Activated CD8-positive, alpha-beta memory T cell treated with anti-CD3 and anti-CD28 coated beads, Interleukin-2, amount 50 U/mL, for 1 hour (primary cell): Measurements from ENCODE around the gene PHF21B.

Experiments used
- DNase-seq: peaks from one replicate; pipeline ENCODE4 v3.0.0-alpha.2; 2020; ENCODE audit errors: extremely low read depth

PHF21B gene

GRCh38 chr22:44990328-44990727, 19.5 kb downstream of the PHF21B start:
- no peak for DNase-seq

GRCh38 chr22:44988671-44989070, 21.1 kb downstream of the PHF21B start:
- no peak for DNase-seq

GRCh38 chr22:44986926-44987325, 22.9 kb downstream of the PHF21B start:
- DNase-seq, result no peak

GRCh38 chr22:44985906-44986527, 23.8 kb downstream of the PHF21B start:
- DNase-seq, result no peak

- no peak for DNase-seq
These were observed 25.8 kb downstream of the PHF21B start for GRCh38 chr22:44983878-44984482.

GRCh38 chr22:44982445-44982844, 27.4 kb downstream of the PHF21B start:
- no peak for DNase-seq

GRCh38 chr22:44981857-44982256, 27.9 kb downstream of the PHF21B start:
- no peak for DNase-seq

GRCh38 chr22:44979154-44979553, 30.7 kb downstream of the PHF21B start:
- no peak for DNase-seq

GRCh38 chr22:44975427-44976262, 34.2 kb downstream of the PHF21B start:
- DNase-seq, result no peak

GRCh38 chr22:44974454-44974853, 35.4 kb downstream of the PHF21B start:
- DNase-seq, result no peak

GRCh38 chr22:44973829-44974228, 36.0 kb downstream of the PHF21B start:
- DNase-seq, result no peak

- no peak for DNase-seq
These were observed 37.3 kb downstream of the PHF21B start for GRCh38 chr22:44972363-44973083.

- DNase-seq, result no peak
These were observed 38.0 kb downstream of the PHF21B start for GRCh38 chr22:44971651-44972362.

GRCh38 chr22:44970291-44970690, 39.5 kb downstream of the PHF21B start:
- no peak for DNase-seq

- no peak for DNase-seq
These were observed 40.0 kb downstream of the PHF21B start for GRCh38 chr22:44969817-44970216.

- DNase-seq, result no peak
These were observed 41.1 kb downstream of the PHF21B start for GRCh38 chr22:44968736-44969135.

GRCh38 chr22:44965171-44965570, 44.6 kb downstream of the PHF21B start:
- no peak for DNase-seq

GRCh38 chr22:44964722-44965078, 45.1 kb downstream of the PHF21B start:
- no peak for DNase-seq

- no peak for DNase-seq
These were observed 45.7 kb downstream of the PHF21B start for GRCh38 chr22:44963832-44964721.

- DNase-seq, result no peak
These were observed 46.9 kb downstream of the PHF21B start for GRCh38 chr22:44962741-44963454.
